GM12878 (cell line): ENCODE data around the gene NPPB.
"Not testable (repeated sequence)": the region's sequence is repeated elsewhere in the genome, so short reads cannot be mapped to it uniquely, and the experiment has no call there.

Experiments
- CHD1 ChIP-seq: IDR thresholded peaks from 2 replicates; pipeline ENCODE4 v1.6.1; 2012; ENCODE audit warnings: low read depth, low read length, improper control_type of control experiment
- CTCF ChIP-seq, 3 experiments: IDR thresholded peaks in 2 of 3; conservative IDR thresholded peaks in 1 of 3; 2 replicates each; pipeline ENCODE4 v1.5.1; 2011; ENCODE audit warnings: low read depth in 3 of 3, low read length in 3 of 3, mild to moderate bottlenecking in 3 of 3, control low read depth in 2 of 3, moderate library complexity in 2 of 3, inconsistent platforms in 1 of 3, mixed read lengths in 1 of 3; ENCODE audit not compliant: control insufficient read depth in 2 of 3, insufficient read depth in 1 of 3; ENCODE audit errors: extremely low read depth in 1 of 3
- GABPA ChIP-seq: IDR thresholded peaks from 2 replicates; pipeline ENCODE4 v1.6.1; 2014; ENCODE audit warnings: antibody characterized with exemption, low read depth, mild to moderate bottlenecking, inconsistent platforms
- HDAC2 ChIP-seq: fragments of 200-600 bp; sonication (generic); IDR thresholded peaks from 2 replicates; pipeline ENCODE4 v1.6.1; 2017
- MAX ChIP-seq: IDR thresholded peaks from 2 replicates; pipeline ENCODE4 v1.6.1; 2012; ENCODE audit warnings: low read depth, low read length, improper control_type of control experiment
- MXI1 ChIP-seq: fragments of 150-350 bp; IDR thresholded peaks from 2 replicates; pipeline ENCODE4 v1.6.1; 2011; ENCODE audit warnings: low read depth, mild to moderate bottlenecking, inconsistent platforms, low read length, improper control_type of control experiment
- POLR2A ChIP-seq: IDR thresholded peaks from 2 replicates; pipeline ENCODE4 v1.6.1; 2011; ENCODE audit warnings: low read depth, mild to moderate bottlenecking, low read length
- POLR2AphosphoS5 ChIP-seq: IDR thresholded peaks from 2 replicates; pipeline ENCODE4 v1.6.1; 2011; ENCODE audit warnings: mild to moderate bottlenecking, low read length, inconsistent platforms
- TAF1 ChIP-seq: IDR thresholded peaks from 2 replicates; pipeline ENCODE4 v1.6.1; 2011; ENCODE audit warnings: mild to moderate bottlenecking, low read depth, low read length, borderline replicate concordance
- TCF12 ChIP-seq: IDR thresholded peaks from 2 replicates; pipeline ENCODE4 v1.6.1; 2011; ENCODE audit warnings: low read depth, mild to moderate bottlenecking, low read length
- ZBED1 ChIP-seq: IDR thresholded peaks from 2 replicates; pipeline ENCODE4 v1.6.1; 2016; ENCODE audit warnings: borderline replicate concordance

- not testable (repeated sequence) for TF ChIP-seq CTCF (IDR thresholded peaks at IDR 0.05 in 2 of 3, conservative IDR thresholded peaks at IDR 0.05 in 1 of 3; ENCODE audit: control insufficient read depth in 2 of 3, extremely low read depth in 1 of 3, insufficient read depth in 1 of 3, low read depth in 3 of 3, low read length in 3 of 3); ZBED1; TAF1; CHD1; GABPA; MXI1; TCF12; POLR2A; HDAC2; POLR2AphosphoS5; MAX
Measured at GRCh38 chr1:11904156-11904555, 45.4 kb upstream of the NPPB start.
